ENCODE results near the gene TSPAN4.

TSPAN4 gene

DNA sequence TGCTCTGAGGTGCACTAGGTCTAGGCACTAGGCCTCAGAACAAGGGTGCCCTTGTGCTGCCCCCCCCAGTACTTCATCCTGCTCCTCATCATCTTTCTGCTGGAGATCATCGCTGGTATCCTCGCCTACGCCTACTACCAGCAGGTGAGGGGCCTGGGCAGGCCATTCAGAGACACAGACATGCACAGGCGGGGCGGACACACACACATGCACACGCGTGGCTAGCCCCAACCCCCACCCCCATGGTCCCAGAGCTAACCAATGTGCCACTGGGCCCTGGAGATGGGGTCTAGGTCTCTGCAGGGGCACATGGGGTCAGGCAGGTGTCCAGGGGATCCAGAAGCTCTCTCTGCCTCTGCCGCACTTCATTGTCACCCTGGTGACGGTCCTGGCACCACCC is 6.0 kb upstream of the TSPAN4 start:
- DNase-seq (ENCODE audit: low spot score): no peak

DNA sequence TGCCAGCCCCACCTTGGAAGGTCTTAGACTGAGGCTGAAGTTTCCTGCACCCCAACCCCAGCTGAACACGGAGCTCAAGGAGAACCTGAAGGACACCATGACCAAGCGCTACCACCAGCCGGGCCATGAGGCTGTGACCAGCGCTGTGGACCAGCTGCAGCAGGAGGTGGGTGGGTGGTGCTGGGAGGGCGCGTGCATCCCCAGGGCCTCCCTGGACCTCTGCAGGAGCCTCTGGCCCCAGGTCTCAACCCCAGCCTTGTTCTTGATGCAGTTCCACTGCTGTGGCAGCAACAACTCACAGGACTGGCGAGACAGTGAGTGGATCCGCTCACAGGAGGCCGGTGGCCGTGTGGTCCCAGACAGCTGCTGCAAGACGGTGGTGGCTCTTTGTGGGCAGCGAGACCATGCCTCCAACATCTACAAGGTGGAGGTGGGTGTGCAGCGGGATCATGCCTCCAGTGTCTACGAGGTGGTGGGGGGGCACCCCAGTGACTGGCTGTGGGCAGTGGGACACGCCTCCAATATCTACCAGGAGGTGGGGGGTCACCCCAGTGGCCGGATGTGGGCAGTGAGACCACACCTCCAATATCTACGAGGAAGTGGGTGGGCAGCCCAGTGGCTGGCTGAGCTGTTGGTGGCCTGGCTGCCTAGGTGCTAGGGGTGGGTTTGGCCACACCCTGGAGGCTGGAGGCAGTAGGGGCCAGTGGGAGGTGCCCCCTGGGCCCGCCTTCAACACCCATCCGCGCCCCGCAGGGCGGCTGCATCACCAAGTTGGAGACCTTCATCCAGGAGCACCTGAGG is 5.3 kb upstream of the TSPAN4 start:
- DNase-seq (ENCODE audit: low spot score): no peak

DNA sequence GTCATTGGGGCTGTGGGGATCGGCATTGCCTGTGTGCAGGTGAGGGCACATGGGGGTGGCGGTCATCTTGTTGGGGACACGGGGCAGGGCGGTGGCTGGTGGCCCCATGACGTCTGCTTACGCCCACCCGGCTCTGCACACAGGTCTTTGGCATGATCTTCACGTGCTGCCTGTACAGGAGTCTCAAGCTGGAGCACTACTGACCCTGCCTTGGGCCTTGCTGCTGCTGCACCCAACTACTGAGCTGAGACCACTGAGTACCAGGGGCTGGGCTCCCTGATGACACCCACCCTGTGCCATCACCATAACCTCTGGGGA is 4.7 kb upstream of the TSPAN4 start:
- DNase-seq (ENCODE audit: low spot score): no peak

DNA sequence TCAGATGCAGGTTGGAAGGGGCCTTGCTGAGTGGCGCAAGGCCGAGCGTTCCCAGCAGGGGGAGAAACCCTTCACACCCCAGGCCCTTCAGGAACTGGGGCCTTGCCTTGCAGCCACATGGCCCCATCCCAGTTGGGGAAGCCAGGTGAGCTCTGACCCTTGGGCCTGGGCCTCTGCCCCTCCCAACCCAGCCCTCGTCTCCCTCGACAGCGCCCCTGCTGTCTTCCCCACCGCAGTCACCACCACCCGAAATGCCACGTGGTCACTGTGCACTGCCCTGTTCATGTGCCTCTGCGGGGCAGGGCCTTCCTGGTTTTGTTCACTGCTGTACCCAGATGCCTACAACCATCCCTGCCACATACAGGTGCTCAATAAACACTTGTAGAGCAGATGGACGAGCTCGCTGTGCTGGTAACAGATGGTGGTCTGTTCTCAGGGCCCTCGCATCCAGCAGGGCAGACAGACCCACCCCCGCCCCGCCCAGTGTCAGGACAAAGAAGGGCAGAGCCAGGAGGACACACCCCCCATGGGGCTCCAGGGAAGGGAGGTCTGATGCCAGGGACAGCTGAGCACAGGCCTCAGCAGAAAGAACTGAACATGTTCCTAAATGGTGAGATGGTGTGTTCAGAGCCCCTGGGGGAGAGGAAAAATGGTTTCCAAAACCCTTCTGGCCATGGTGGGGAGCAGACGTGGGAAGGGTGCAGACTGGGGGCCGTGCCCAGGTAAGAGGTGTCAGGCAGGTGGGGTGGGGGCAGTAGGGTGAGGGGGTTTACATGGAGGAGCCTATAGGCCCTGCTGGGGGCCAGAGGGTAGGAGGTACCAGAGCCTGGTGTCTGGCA is 4.0 kb upstream of the TSPAN4 start:
- no peak for DNase-seq (ENCODE audit: low spot score)

DNA sequence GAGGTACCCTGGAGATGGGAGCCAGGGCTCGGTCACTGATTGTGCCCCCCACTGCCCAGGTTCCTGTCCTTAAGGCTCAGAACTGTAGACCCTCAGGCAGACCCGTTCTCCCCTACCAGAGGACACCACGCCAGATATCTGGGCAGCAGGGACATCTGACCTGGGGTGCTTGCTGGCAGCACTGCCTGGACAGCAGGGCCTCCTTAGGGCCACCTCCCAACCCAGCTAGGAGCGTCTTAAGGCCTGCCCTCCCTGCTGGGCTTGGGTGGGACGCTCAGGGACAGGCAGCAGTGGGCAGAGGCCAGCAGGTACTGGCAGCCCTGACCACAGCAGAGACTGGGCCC is 3.4 kb upstream of the TSPAN4 start:
- no peak for DNase-seq (ENCODE audit: low spot score)

DNA sequence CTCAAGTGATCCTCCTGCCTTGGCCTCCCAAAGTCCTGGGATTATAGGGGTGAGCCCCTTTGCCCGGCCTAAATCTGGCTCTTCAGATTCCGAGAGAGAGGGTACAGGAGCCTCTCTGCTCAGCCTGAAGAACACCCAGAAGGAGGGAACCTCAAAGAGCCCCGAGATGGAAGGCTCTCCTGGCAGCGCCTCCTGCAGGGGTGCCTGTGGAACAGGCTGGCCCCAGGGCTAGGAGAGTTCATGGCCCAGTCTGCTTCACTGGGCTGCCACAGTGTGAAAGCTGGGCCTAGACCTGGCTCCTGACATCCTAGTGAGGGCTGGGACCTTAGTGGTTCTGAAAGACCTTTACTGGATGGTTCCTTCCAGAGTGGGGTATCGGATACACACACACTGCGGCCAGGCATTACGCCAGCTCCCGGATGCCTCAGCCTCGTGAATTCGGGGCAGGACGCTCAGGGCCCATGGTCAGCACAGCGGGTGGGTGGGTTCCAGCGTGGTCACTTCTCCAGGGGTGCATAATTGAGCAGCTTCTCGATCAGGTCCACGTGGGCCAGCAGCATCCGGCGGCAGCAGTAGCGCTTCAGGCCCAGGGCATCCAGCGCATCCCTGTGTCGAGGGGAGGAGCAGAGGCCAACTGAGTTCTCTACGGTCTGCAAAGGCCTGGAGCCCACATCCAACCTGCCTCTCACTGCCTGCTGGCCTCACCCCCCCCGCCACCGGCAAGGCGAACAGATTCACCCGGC is 2.6 kb upstream of the TSPAN4 start:
- DNase-seq (ENCODE audit: low spot score): no peak

DNA sequence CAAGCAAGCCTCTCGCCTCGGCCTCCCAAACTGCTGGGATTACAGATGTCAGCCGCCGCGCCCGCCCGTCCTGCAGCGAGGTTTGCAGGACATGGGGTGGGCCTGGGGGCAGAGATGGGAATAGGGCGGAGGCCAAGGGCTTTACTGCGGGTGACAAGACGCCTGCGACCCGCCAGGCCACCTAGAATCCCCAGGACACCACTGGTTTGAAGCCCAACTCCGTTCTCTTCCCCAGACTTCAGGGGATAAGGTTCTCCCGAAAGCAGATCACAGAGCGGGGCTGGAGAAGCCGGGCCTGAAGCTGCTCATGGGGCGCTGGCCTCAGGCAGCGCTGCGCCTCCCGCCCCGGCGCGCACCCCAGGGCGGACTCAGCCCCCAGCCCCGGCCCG is 677 bp upstream of the TSPAN4 start:
- DNase-seq (ENCODE audit: low spot score): no peak

DNA sequence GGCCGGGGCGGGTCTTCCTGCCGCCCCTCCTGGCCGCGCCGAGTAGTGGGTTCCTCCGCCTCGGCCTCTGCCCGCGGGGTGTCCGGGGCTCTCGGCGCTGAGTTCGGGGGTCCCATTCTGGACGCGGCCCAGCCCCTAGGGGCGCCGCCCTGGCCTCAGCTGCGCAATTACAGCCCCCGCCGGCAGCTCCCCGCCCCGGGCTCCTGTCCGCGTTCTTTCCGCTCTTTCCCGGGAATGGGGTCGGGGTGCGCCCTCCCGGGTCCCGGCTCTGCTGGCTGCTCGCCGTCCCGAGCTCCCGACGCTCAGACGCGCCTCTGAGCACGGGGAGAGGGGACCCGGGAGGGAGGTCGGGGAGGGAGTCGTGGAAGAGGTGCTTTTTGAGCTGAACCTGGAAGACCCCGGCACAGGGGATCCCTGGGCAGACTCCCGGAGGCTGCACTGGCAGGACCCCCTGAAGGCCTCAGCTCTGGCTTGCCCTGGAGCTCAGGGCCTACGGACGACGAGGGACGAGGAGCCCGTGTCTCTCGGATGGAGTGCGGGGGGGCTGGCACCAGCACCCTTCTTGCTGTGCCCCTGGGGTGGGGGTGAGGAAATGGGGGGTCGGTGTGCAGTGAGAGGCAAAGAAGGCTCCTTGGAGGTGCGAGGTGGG is 558 bp downstream of the TSPAN4 start:
- no peak for DNase-seq (ENCODE audit: low spot score)

DNA sequence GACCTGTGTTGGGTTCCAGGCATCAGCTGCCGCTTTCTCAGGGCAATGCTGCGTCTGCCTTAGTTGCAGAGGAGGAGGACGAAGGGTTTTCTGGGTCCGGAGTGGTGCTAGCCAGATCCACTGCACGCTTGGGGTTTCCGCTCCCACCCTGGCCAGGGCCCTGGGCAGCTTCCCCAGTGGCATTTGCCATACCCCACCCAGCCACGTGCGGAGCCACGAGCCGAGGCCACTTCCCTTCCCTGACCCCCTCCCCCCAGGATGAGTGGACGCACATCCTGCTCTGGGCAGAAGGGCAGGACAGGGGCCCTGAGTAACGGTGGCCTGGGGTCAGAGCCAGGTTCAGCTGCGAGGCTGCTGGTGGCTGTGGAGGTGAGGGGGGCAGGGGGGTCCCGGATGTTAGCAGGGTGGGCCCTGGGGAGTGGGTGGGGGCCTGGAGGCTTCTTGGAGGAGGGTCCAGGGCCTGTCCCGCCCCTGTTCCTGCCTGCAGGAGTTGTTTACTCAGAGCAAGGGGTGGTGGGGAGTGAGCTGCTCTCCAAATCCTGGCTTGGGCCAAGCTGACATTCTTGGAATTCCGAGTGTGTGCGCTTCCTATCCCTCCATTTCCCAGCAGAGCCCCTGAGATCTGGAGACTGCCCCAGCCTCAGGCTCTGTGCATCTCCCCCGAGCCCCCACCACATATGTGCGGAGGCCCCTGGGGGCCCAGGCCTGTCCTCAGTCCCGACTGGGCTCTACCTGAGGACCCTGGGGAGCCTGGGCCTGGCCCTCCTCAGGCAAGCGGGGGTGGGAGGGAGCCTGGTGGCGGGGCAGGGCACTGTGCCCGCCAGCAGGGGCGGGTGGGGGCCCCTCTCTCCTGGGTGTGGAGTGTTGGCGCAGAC is 1.4 kb downstream of the TSPAN4 start:
- DNase-seq (ENCODE audit: low spot score): no peak

DNA sequence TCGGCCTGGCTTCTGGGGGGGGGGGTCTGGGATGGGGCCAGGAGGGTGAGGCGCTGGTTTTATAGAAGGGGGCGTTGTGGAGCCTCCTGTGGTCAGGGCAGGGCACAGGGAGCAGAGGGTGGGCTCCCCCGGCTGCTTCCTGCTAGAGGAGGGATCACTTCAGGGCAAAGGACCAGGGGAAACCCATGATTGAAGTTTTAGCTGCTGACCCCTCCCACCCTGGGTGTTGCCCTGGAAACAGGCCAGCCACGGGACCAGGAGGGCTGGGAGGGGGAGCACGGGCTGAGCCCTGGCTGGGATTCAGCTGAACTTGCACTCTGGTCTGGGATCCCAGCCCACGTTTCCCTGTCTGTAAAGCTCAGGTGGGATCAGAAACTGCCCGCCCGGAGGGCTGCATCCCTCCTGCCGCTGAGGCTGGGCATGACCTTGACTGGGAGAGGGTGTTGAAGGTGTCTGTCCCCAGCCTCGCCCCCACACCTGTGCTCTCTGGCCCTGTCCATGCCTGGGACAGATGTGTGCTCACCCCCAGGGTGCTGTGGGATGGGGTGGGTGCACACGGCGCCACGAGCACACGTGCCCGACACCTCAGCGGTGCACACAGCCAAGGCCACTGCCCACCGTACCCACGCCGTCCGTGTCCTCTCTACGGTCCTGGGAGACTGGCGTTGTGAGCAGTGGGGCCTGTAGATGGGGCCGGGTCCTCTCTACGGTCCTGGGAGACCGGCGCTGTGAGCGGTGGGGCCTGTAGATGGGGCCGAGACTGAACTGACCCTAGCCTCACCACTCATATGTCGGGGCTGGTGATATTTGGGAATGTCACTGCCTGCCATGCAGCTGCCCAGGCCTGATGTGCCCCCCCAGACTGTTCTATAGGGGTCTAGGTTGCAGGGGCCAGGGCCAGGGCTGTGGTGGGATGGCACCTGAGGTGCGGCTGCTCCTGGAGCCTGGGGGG is 2.3 kb downstream of the TSPAN4 start:
- peak; percentile 54 for DNase-seq (ENCODE audit: low spot score)

DNA sequence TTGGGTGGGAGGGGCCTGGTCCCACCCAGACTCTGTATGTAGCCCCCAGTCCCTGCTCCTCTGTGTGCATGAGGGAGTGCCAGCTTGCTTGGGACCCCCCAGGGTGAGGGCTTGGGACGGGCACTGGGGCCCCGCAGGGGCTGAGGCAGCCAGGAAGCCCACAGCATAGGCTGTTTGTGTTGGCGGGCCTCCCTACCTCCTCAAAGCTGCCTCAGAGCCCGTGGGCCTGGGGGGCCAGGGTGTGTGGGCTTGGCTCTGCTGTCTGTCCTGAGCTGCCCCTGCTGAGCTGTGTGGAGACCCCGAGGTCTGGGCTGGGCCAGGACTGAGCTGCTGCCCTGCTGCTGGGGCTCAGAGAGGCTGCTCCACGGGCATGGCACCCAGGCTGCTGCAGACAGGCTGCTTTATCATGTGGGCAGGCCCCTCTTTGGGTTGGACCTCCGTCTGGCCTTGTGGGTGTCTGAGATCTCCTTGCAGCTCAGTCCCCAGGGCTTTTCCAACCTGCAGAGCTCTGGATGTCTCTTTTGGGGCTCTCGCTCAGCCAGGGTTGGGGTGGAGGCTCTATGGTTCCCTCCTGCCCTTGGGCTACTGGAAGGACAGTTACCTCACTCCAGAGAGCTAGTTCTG is 3.3 kb downstream of the TSPAN4 start:
- DNase-seq (ENCODE audit: low spot score): peak; percentile 48

DNA sequence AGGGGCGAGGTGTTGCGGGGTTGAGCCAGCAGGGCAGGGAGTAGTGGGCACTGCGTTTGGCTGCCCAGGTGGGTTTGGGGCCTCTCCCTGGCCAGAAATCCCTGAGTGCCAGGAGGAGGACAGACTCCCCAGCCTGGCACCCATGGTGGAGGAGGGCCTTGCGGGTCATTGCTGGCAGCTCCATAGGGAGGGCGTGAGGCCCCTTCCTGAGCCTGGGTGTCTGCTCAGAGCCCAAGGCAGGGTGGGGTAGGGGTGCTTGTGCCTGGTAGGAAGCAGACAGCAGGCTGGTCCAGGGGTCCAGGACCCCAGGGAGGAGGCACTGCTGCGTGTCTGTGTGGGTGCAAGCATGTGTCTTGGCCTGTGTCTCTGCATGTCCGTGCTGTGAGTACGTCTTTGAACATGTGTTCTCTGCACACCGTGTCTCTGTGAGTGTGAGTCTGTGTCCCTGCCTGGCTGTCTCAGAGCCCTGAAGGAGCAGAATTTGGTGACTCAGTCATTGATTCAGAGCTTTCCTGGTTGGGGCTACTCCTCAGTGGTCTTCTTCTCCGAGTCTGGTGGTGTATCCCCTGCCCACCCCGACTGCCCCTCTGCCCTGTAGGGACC is 3.9 kb downstream of the TSPAN4 start:
- DNase-seq (ENCODE audit: low spot score): no peak

DNA sequence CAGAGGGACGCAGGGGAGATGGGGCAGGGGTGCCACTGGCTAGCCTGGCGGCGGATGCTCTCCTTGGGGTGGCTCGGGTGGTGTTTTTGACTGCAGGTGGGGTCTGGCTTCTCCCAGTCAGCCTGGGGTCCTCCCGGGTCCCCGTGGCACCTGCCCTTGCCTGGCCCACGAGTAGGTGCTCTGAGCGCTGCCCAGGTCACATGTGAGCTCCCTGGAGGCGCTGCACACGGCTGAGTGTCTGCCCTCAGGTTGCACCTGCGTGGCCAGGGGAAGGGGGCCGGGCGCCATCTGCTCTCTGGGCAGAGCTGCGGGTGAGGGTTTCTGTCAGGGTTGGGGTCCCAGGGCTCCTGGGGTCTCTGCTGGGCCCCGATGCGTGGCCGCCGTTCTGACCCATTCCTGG is 5.2 kb downstream of the TSPAN4 start:
- DNase-seq (ENCODE audit: low spot score): no peak

DNA sequence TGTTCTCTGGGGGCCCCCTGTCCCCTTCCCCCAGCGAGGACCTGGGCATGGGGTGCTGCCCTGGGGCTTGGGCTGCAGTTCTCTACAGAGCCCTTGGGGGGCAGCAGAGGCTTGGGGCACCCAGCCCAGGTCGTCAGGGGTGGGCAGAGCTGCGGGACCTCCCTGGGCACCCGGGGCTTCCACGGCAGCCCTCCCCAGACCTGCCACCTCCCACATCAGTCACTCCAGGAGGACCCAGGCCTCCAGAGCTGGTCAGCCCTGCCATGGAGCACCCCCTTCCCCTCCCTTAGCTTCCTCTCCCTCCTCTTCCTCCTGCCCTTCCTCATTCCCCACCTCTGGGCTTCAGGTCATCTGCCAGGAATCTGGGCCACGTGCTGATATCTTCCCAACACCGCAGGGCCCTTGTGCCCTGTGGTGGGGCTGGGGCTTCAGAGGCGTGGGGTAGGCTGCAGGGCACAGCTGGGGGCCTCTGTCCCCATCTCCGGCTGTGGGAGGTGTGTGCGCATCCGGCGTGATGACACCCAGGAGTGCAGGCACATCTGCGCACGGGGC is 5.8 kb downstream of the TSPAN4 start:
- peak; percentile 69 for DNase-seq (ENCODE audit: low spot score)

DNA sequence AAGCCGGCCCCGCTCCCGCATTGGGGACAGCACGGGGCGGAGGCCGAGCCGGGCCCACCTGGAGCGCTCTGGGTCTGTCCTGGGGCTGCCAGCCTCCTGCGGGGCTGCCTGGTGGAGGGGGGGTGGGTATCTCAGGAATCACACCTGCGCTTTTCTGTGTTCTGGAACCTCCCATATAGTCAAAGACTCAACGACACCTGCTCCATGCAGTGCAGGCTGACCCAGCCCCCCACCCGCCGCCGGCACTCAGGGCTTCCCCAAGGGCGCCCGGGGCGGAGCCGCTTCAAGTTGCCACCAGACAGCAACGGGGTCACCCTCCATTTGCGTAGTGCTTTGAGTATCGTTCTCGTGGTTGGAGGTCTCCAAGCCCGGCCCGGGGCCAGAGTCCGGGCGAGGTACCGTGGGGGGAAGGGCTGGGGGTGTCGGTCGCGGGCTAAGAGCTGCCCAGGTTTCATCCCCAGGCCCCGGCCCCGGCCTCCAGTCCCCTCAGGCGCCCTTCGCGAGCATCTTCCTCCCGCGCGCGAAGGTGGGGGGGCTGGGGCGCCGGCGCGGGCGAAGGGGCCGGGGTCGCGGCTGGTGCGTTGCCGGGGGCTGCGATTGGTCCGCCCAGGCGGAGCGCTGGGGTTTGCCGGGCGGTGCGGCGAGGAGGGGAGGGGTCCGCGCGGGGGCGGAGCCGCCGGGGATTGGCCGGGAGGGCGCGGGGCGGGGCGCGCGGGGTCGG is 6.6 kb downstream of the TSPAN4 start:
- DNase-seq (ENCODE audit: low spot score): no peak

DNA sequence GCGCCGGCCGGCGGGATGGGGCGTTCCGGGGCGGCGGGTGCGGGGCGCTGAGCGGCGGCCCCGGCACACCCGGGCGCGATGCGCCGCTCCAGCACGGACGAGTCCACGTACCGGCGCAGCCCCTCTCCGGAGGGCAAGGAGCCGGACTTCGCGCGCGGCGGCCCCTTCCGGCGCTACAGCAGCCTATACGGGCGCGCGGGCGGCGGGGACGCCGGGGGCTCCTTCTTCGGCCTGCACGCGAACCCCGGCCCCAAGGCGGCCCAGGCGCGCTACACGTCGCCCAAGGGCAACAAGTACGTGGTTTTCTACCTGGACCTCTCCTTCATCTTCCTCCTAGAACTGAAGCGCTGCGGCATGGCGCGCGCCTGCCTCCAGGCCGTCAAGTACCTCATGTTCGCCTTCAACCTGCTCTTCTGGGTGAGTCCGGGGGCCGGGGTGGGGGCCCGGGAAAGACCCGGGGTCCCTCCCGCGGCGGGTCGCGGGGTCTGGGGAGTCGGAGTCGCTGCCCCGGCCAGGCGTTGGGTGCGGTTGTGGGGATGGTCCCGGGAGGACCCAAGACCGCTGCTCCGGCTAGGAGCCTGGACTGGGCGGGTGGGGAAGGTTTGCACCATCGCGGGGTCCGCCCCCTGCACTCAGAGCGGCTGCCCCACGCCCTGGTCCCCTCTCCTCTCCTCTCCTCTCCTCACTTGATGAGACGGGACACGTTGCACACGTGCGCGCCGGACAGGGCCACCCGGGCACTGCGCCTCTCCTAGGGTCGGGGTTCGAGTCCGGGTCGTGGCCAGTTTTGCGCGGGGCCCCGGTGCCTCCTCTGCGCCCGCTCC is 7.5 kb downstream of the TSPAN4 start:
- no peak for DNase-seq (ENCODE audit: low spot score)

All from hematopoietic multipotent progenitor cell treated with erythropoietin and hydrocortisone succinate and interleukin-3 and kit ligand, for 15 days (in vitro differentiated cells).